GM23338 (cell line): ENCODE results near the gene TIMM17B. TPM values are rescaled to one million over a fixed set of nuclear protein-coding genes. Genes with fewer than 3 reads are reported as not detected.

Experiments used
- ATAC-seq: fragments of 200-7000 bp; cut with Tn5 transposase; 3 replicates; pipeline ENCODE4 v1.9.1; 2020
- DNase-seq: peaks from one replicate; pipeline ENCODE4 v3.0.0-alpha.2; 2015; ENCODE audit warnings: low spot score
- H2AFZ ChIP-seq: fragments of 200-600 bp; sonication (generic); 2 replicates; pipeline ENCODE4 v1.8.0; 2016; ENCODE audit warnings: antibody characterized with exemption, mild to moderate bottlenecking, moderate library complexity
- H3F3A ChIP-seq: fragments of 200-600 bp; sonication (generic); replicated peaks from 2 replicates; pipeline ENCODE4 v1.8.0; 2017; ENCODE audit warnings: antibody characterized with exemption, mixed run types, low read depth
- H3K27ac ChIP-seq: fragments of 200-600 bp; sonication (generic); 2 replicates; pipeline ENCODE4 v1.6.1; 2016; ENCODE audit warnings: low read depth
- H3K27me3 ChIP-seq: fragments of 200-600 bp; sonication (generic); 2 replicates; pipeline ENCODE4 v1.8.0; 2016; ENCODE audit warnings: mild to moderate bottlenecking, mixed run types, moderate library complexity; ENCODE audit not compliant: insufficient read depth
- H3K36me3 ChIP-seq: fragments of 200-600 bp; sonication (generic); 2 replicates; pipeline ENCODE4 v1.8.0; 2016; ENCODE audit warnings: mild to moderate bottlenecking; ENCODE audit not compliant: insufficient read depth
- H3K4me1 ChIP-seq: fragments of 200-600 bp; sonication (generic); 2 replicates; pipeline ENCODE4 v1.8.0; 2016; ENCODE audit warnings: mild to moderate bottlenecking, moderate library complexity; ENCODE audit not compliant: insufficient read depth
- H3K4me2 ChIP-seq: fragments of 200-600 bp; sonication (generic); 2 replicates; pipeline ENCODE4 v1.7.1; 2017; ENCODE audit warnings: mixed run types
- H3K4me3 ChIP-seq: fragments of 200-600 bp; sonication (generic); 2 replicates; pipeline ENCODE4 v1.6.1; 2016; ENCODE audit warnings: mixed run types
- H3K79me2 ChIP-seq: fragments of 200-600 bp; sonication (generic); replicated peaks from 2 replicates; pipeline ENCODE4 v1.8.0; 2017; ENCODE audit warnings: mild to moderate bottlenecking; ENCODE audit not compliant: insufficient read depth
- H3K9me2 ChIP-seq: fragments of 200-600 bp; sonication (generic); 2 replicates; pipeline ENCODE4 v1.8.0; 2017; ENCODE audit not compliant: insufficient read depth
- H4K20me1 ChIP-seq: fragments of 200-600 bp; sonication (generic); replicated peaks from 2 replicates; pipeline ENCODE4 v1.8.0; 2017; ENCODE audit warnings: mild to moderate bottlenecking; ENCODE audit not compliant: insufficient read depth
- H3K27ac Mint-ChIP-seq: 2 replicates; pipeline ENCODE4 v1.8.0; 2020; ENCODE audit warnings: inconsistent platforms, mild to moderate bottlenecking, moderate library complexity, mixed read lengths
- H3K27me3 Mint-ChIP-seq: 3 replicates; pipeline ENCODE4 v1.8.0; 2022; ENCODE audit warnings: low read depth, mild to moderate bottlenecking, moderate library complexity, mixed read lengths, inconsistent platforms; ENCODE audit not compliant: insufficient read depth, poor library complexity
- H3K36me3 Mint-ChIP-seq: 3 replicates; pipeline ENCODE4 v1.8.0; 2021; ENCODE audit warnings: low read depth, mild to moderate bottlenecking, inconsistent platforms, moderate library complexity, mixed read lengths
- H3K4me1 Mint-ChIP-seq: 3 replicates; pipeline ENCODE4 v1.8.0; 2020; ENCODE audit warnings: mild to moderate bottlenecking, inconsistent platforms, mixed read lengths
- H3K4me3 Mint-ChIP-seq: 3 replicates; pipeline ENCODE4 v1.8.0; 2021; ENCODE audit warnings: moderate library complexity, mild to moderate bottlenecking, inconsistent platforms, mixed read lengths
- H3K9me3 Mint-ChIP-seq: 3 replicates; pipeline ENCODE4 v1.8.0; 2020; ENCODE audit warnings: moderate library complexity, mild to moderate bottlenecking, inconsistent platforms, mixed read lengths
- CREB1 ChIP-seq: fragments of 250-450 bp; sonication (Bioruptor Pico); IDR thresholded peaks from 2 replicates; pipeline ENCODE4 v1.5.0; 2020; ENCODE audit warnings: low read depth, mild to moderate bottlenecking, moderate library complexity
- CTCF ChIP-seq, 2 experiments: fragments of 200-600 bp in 1 of 2; sonication (generic) in 1 of 2; conservative IDR thresholded peaks; 2 replicates each; pipeline versions ENCODE4 v1.5.1 to v1.6.1; 2016 to 2017; ENCODE audit warnings: antibody characterized with exemption in 2 of 2, low read depth in 2 of 2, mild to moderate bottlenecking in 2 of 2, moderate library complexity in 1 of 2
- ETS1 ChIP-seq: IDR thresholded peaks from 2 replicates; pipeline ENCODE4 v1.6.1; 2016; ENCODE audit warnings: antibody characterized with exemption
- EZH2 ChIP-seq: fragments of 200-600 bp; sonication (generic); IDR thresholded peaks from one replicate; pipeline ENCODE4 v1.8.0; 2017; ENCODE audit warnings: antibody characterized with exemption, mild to moderate bottlenecking, low read depth; ENCODE audit not compliant: unreplicated experiment
- EZH2phosphoT487 ChIP-seq: fragments of 200-600 bp; sonication (generic); IDR thresholded peaks from one replicate; pipeline ENCODE4 v1.8.1; 2018; ENCODE audit warnings: antibody characterized with exemption; ENCODE audit not compliant: unreplicated experiment
- JUNB ChIP-seq: IDR thresholded peaks from one replicate; pipeline ENCODE4 v1.6.1; 2016; ENCODE audit warnings: antibody characterized with exemption; ENCODE audit not compliant: unreplicated experiment
- NANOG ChIP-seq: IDR thresholded peaks from 2 replicates; pipeline ENCODE4 v1.6.1; 2016; ENCODE audit warnings: antibody characterized with exemption, borderline replicate concordance
- POLR2AphosphoS5 ChIP-seq: IDR thresholded peaks from 2 replicates; pipeline ENCODE4 v1.6.1; 2016; ENCODE audit warnings: antibody characterized with exemption, low read depth
- REST ChIP-seq: IDR thresholded peaks from one replicate; pipeline ENCODE4 v1.6.1; 2018; ENCODE audit warnings: antibody characterized with exemption; ENCODE audit not compliant: unreplicated experiment
- STAT1 ChIP-seq: IDR thresholded peaks from one replicate; pipeline ENCODE4 v1.6.1; 2016; ENCODE audit warnings: antibody characterized with exemption; ENCODE audit not compliant: unreplicated experiment
- ZNF114 ChIP-seq: fragments of 250-450 bp; sonication (Bioruptor Pico); IDR thresholded peaks from 2 replicates; pipeline ENCODE4 v1.5.0; 2020; ENCODE audit warnings: mild to moderate bottlenecking, moderate library complexity
- ZNF331 ChIP-seq: fragments of 250-450 bp; sonication (Bioruptor Pico); IDR thresholded peaks from 2 replicates; pipeline ENCODE4 v1.5.0; 2020; ENCODE audit warnings: low read depth, mild to moderate bottlenecking, moderate library complexity
- ZNF462 ChIP-seq: fragments of 250-450 bp; sonication (Bioruptor Pico); IDR thresholded peaks from 2 replicates; pipeline ENCODE4 v1.5.0; 2020; ENCODE audit warnings: mild to moderate bottlenecking, moderate library complexity
- polyA plus RNA-seq: library from polyadenylated mRNA; unstranded; fragments of >200 nt; fragmentation: Nextera tagmentation; extraction: Ambion mirVana; gene quantifications from 2 replicates; pipeline ENCODE4 v1.2.1, GENCODE V29; 2016
- total RNA-seq: library from RNA; depleted of rRNA; stranded (reverse); fragments of >200 nt; shearing (Covaris generic); gene quantifications from 2 replicates; pipeline ENCODE4 v1.2.3, GENCODE V29; 2014

The TIMM17B gene
- total and polyA plus RNA-seq, 2 experiments from 2014 or later: 67.1 to 147 TPM

GRCh38 chrX:48920718-48921104 lies 23.1 kb upstream of the TIMM17B start:
- Histone ChIP-seq H3K27ac (peak overlapping the region; percentile 99), H3K79me2 (peaks cover 46% of the 10 kb centered on the region), H2AFZ (no peak overlapping the region), H3K4me3 (peak overlapping the region; percentile 63; the same call in 1 of the 2 replicates), H3K27me3 (no peaks in the 10 kb centered on the region), H3K4me1 (peaks cover 26% of the 10 kb centered on the region; the same call in 1 of the 2 replicates), H3K4me2 (peak overlapping the region; percentile 72), H4K20me1 (peaks cover 9% of the 10 kb centered on the region), H3K36me3 (peaks cover 12% of the 10 kb centered on the region; the same call in 1 of the 2 replicates), H3F3A (peaks cover 14% of the 10 kb centered on the region; the same call in 1 of the 2 replicates), H3K9me2 (no peaks in the 10 kb centered on the region)
- Mint-ChIP-seq H3K4me1 (peaks cover 35% of the 10 kb centered on the region), H3K36me3 (peaks cover 64% of the 10 kb centered on the region), H3K27ac (peak overlapping the region; percentile 99), H3K9me3 (peaks cover 7% of the 10 kb centered on the region), H3K27me3 (peaks cover 27% of the 10 kb centered on the region), H3K4me3 (peak overlapping the region; percentile 98)
- no peak for ATAC-seq
- TF ChIP-seq ZNF462: no peak
- no peak for TF ChIP-seq REST
- no peak for TF ChIP-seq NANOG
- TF ChIP-seq EZH2: no peak
- no peak for TF ChIP-seq STAT1
- no peak for TF ChIP-seq POLR2AphosphoS5
- no peak for TF ChIP-seq EZH2phosphoT487
- TF ChIP-seq ETS1: no peak
- no peak for TF ChIP-seq ZNF114 (CRISPR knock-in tag)
- no peak for TF ChIP-seq JUNB
- TF ChIP-seq CREB1 (CRISPR knock-in tag): no peak
- no peak for TF ChIP-seq ZNF331
- TF ChIP-seq CTCF (conservative IDR thresholded peaks at IDR 0.05; ENCODE audit: low read depth in 2 of 2): no peak
- no peak for DNase-seq
